Upper lobe of right lung (tissue), 1 donor: ENCODE measurements around the gene USP20. TPM values are rescaled to one million over a fixed set of nuclear protein-coding genes. Genes with fewer than 3 reads are reported as not detected.

ENCODE experiments used
- ATAC-seq: fragments of 200-7000 bp; cut with Tn5 transposase; one replicate; pipeline ENCODE4 v1.9.1; 2020; ENCODE audit warnings: mild to moderate bottlenecking, moderate library complexity
- DNase-seq: peaks from one replicate; pipeline ENCODE4 v3.0.0-alpha.2; 2020
- H3K27ac ChIP-seq: fragments of 200-600 bp; one replicate; pipeline ENCODE4 v1.8.0; 2022
- H3K27me3 ChIP-seq: fragments of 200-600 bp; one replicate; pipeline ENCODE4 v1.8.0; 2022; ENCODE audit warnings: mild to moderate bottlenecking
- H3K36me3 ChIP-seq: fragments of 200-600 bp; one replicate; pipeline ENCODE4 v1.8.0; 2022
- H3K4me1 ChIP-seq: fragments of 200-600 bp; one replicate; pipeline ENCODE4 v1.8.0; 2022
- H3K4me3 ChIP-seq: fragments of 200-600 bp; one replicate; pipeline ENCODE4 v1.8.0; 2022; ENCODE audit warnings: mild to moderate bottlenecking
- H3K9me3 ChIP-seq: fragments of 200-600 bp; one replicate; pipeline ENCODE4 v1.8.0; 2022
- CTCF ChIP-seq: fragments of 200-600 bp; IDR thresholded peaks from one replicate; pipeline ENCODE4 v1.8.0; 2022; ENCODE audit warnings: antibody characterized with exemption
- intact Hi-C: fragments of 100-400 bp; cut with DNase I; formaldehyde crosslinking; loops from one replicate; pipeline ENCODE4 v1.11.0; 2022
- microRNA-seq: library from miRNA; unstranded; fragments of <30 nt; microRNA quantifications from one replicate; pipeline ENCODE4 v1.2.0, GENCODE V29; 2020; ENCODE audit warnings: borderline microRNAs expressed
- total RNA-seq: library from RNA; stranded (reverse); fragmentation: NEBNext Ultra II Directional; extraction: Animal tissue kit (Norgen Biotek cat#: 25700); gene quantifications from one replicate; pipeline ENCODE4 v1.2.1, GENCODE V29; 2021
- donor health status: DM: no; HTN: yes; CAD: no; lungs with severe emphysema.

Gene USP20
- total RNA-seq, 1 donor from 2014 or later = 21.4 TPM

GRCh38 chr9:129923589-129923988 is 88.3 kb downstream of the USP20 start:
- DNase-seq (no peak), ATAC-seq (no peak)
- Histone ChIP-seq H3K4me3 (no peak overlapping the region), H3K27me3 (no peaks in the 10 kb centered on the region), H3K9me3 (no peaks in the 10 kb centered on the region), H3K36me3 (peaks cover 55% of the 10 kb centered on the region), H3K4me1 (no peaks in the 10 kb centered on the region), H3K27ac (no peak overlapping the region)
- no peak for TF ChIP-seq CTCF
- intact Hi-C loops = no loop called here

GRCh38 chr9:129929496-129930125 is 94.4 kb downstream of the USP20 start:
- Histone ChIP-seq H3K4me3 (no peak overlapping the region), H3K36me3 (peaks cover 46% of the 10 kb centered on the region), H3K9me3 (no peaks in the 10 kb centered on the region), H3K27me3 (no peaks in the 10 kb centered on the region), H3K27ac (no peak overlapping the region), H3K4me1 (peaks cover 29% of the 10 kb centered on the region)
- intact Hi-C loops = no loop called here
- DNase-seq (no peak), ATAC-seq (no peak)
- no peak for TF ChIP-seq CTCF

- no peak overlapping the region for H3K4me3 ChIP-seq
- peaks cover 35% of the 10 kb centered on the region for H3K4me1 ChIP-seq
- peak overlapping the region; percentile 9 for H3K27ac ChIP-seq
- no peaks in the 10 kb centered on the region for H3K27me3 ChIP-seq
- DNase-seq = no peak
- intact Hi-C loops = no loop called here
- no peak for ATAC-seq
- H3K36me3 ChIP-seq = peaks cover 37% of the 10 kb centered on the region
- no peak for TF ChIP-seq CTCF
- no peaks in the 10 kb centered on the region for H3K9me3 ChIP-seq
Observed at GRCh38 chr9:129930743-129931142, 95.5 kb downstream of the USP20 start.

Small RNAs within 50 kb of the gene (microRNA-seq; reads per million reads assigned to microRNA genes)
- gene MIR6855 = not detected

Other genes starting within 250 kb of the USP20 start
- not detected for gene C9orf50, start 214.4 kb upstream of the USP20 start, total RNA-seq
- gene NTMT1, start 209.3 kb upstream of the USP20 start, total RNA-seq = 25.6 TPM
- 16.7 TPM for gene ASB6, start 193.3 kb upstream of the USP20 start, total RNA-seq
- gene PRRX2, start 169.8 kb upstream of the USP20 start, total RNA-seq = 1.1 TPM
- gene PTGES, start 82.4 kb upstream of the USP20 start, total RNA-seq = 2.1 TPM
- 26.0 TPM for gene TOR1B, start 32.3 kb upstream of the USP20 start, total RNA-seq
- gene TOR1A, start 11.3 kb upstream of the USP20 start, total RNA-seq = 35.5 TPM
- 36.6 TPM for gene C9orf78, start 183 bp upstream of the USP20 start, total RNA-seq
- gene FNBP1, start 207.7 kb downstream of the USP20 start, total RNA-seq = 50.0 TPM
- 39.3 TPM for gene GPR107, start 218.4 kb downstream of the USP20 start, total RNA-seq